Cardiac fibroblast (primary cell): Measurements from ENCODE around the gene FRA10AC1.

Experiments used
- DNase-seq, 2 donors: peaks; one replicate each; pipeline versions ENCODE4 v3.0.0 to v3.0.0-alpha.2; 2010; ENCODE audit warnings: low read depth in 2 of 2
- H3K4me3 ChIP-seq, 2 donors: replicated peaks in 1 of 2; 1 replicate in 1 of 2; 2 replicates in 1 of 2; pipeline ENCODE4 v1.5.1; 2011; ENCODE audit warnings: low read depth in 2 of 2, low read length in 2 of 2, mild to moderate bottlenecking in 2 of 2, moderate library complexity in 1 of 2
- TF ChIP-seq, protein P1 (sequence below): IDR thresholded peaks from one replicate; pipeline ENCODE4 v1.5.1; 2011; ENCODE audit warnings: low read depth, mild to moderate bottlenecking, low read length, inconsistent platforms

The FRA10AC1 gene

GRCh38 chr10:93672022-93672678, 30.2 kb downstream of the FRA10AC1 start:
- TF ChIP-seq, protein P1, sequence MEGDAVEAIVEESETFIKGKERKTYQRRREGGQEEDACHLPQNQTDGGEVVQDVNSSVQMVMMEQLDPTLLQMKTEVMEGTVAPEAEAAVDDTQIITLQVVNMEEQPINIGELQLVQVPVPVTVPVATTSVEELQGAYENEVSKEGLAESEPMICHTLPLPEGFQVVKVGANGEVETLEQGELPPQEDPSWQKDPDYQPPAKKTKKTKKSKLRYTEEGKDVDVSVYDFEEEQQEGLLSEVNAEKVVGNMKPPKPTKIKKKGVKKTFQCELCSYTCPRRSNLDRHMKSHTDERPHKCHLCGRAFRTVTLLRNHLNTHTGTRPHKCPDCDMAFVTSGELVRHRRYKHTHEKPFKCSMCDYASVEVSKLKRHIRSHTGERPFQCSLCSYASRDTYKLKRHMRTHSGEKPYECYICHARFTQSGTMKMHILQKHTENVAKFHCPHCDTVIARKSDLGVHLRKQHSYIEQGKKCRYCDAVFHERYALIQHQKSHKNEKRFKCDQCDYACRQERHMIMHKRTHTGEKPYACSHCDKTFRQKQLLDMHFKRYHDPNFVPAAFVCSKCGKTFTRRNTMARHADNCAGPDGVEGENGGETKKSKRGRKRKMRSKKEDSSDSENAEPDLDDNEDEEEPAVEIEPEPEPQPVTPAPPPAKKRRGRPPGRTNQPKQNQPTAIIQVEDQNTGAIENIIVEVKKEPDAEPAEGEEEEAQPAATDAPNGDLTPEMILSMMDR: no peak
- DNase-seq: no peak
- H3K4me3 ChIP-seq: no peak overlapping the region

DNA sequence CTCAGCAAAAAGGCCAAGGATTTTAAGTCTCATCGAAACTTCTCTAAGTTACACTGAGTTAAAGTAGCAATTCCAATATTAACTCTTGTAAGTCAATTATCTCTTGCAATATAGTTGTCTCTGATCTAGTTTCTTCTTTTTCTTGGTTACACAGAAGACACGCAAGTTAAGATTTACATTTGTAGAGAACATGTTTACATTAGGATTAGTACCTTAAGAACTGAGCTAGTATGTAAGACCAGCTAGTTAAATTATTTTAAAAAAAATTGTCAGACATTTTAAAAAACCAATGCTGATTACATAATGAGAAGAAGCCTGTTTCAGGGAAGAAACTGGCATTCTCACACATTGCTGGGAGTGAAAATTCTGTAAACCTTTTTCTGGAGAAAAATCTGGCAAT, 31.4 kb downstream of the FRA10AC1 start:
- no peak overlapping the region for H3K4me3 ChIP-seq
- no peak for DNase-seq
- TF ChIP-seq, protein P1: no peak

GRCh38 chr10:93670372-93670771, 32.0 kb downstream of the FRA10AC1 start:
- TF ChIP-seq, protein P1: no peak
- H3K4me3 ChIP-seq: no peak overlapping the region
- DNase-seq: no peak

DNA sequence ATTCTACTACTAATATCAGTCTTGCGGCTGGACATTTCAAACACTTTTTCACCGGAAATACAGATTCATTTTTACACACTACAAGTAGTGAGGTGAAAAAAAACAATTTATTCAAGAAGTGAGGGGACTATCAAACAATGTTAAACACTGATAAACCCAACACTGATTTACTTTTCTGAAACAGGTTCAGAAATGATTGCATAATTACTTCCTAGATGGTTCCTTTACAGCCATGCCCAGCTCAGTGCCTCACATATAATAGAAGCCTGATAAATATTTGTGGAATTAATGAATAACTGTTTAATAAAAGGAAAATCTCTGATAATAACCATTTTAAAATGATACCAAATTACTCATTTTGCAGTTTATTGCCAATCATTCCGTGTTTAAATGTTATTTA, 34.6 kb downstream of the FRA10AC1 start:
- TF ChIP-seq, protein P1: no peak
- no peak for DNase-seq
- no peak overlapping the region for H3K4me3 ChIP-seq

DNA sequence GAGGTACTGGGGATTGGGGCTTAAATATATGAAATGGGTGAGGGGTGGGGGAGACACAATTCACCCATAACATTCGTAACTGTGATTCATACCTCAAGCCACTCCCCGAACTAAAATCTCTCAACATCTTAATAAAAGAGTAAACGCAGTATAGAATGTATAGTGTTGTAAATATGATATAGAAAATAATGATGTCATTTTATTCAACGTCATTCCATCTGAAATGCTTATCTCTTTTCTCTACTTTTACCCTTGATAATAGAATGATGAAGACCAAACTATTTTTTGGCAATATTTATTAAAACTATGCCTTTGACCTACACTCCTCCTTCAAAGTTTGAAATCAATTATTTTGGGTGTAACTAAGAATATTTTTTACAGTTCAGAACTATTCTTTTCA, 36.4 kb downstream of the FRA10AC1 start:
- TF ChIP-seq, protein P1: no peak
- H3K4me3 ChIP-seq: no peak overlapping the region
- no peak for DNase-seq

- DNase-seq: no peak
- H3K4me3 ChIP-seq: no peak overlapping the region
- TF ChIP-seq, protein P1: no peak
These were observed 44.6 kb downstream of the FRA10AC1 start for GRCh38 chr10:93657757-93658156.

DNA sequence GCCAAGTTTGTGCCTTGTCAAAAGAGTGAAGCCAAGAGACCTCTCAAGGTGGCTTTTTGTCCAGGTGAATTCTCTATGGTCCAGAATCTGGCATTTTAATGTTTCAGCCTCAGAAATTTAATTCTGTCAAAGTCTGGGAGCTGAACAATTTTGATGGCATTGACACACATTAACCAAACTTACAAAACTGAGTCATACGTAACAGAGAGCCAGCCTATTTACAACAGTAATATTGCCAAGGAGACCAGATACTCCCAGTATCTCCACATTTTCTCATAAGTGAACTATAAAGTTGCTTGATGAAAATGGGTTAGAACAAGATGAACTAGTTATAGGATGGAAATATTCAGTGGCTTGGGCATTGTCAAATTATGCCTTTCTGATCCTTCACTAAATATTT, 46.2 kb downstream of the FRA10AC1 start:
- TF ChIP-seq, protein P1: no peak
- peak in 1 of 2 donors; percentile 9 for DNase-seq
- H3K4me3 ChIP-seq: no peak overlapping the region
